Measurements from ENCODE around the gene B3GNT7. TPM values are rescaled to one million over a fixed set of nuclear protein-coding genes. Genes with fewer than 3 reads are reported as not detected.

Gene B3GNT7
- total RNA-seq, 1 donor from 2014 or later, result 1.8 TPM

GRCh38 chr2:231409776-231410175 lies 14.3 kb downstream of the B3GNT7 start:
- DNase-seq (ENCODE audit: low spot score), result peak; percentile 51
- Mint-ChIP-seq H3K4me1 (ENCODE audit: low read depth) (peaks cover 32% of the 10 kb centered on the region), H3K36me3 (ENCODE audit: low read depth) (peaks cover 1% of the 10 kb centered on the region), H3K4me3 (ENCODE audit: unreplicated experiment) (no peak overlapping the region), H3K9me3 (ENCODE audit: low read depth) (peaks cover 4% of the 10 kb centered on the region), H3K27me3 (ENCODE audit: low read depth) (no peaks in the 10 kb centered on the region), H3K27ac (ENCODE audit: unreplicated experiment) (no peak overlapping the region)
- no peak for TF ChIP-seq CTCF (IDR thresholded peaks at IDR 0.05)

- Mint-ChIP-seq H3K36me3 (ENCODE audit: low read depth) (peaks cover 1% of the 10 kb centered on the region), H3K27me3 (ENCODE audit: low read depth) (no peaks in the 10 kb centered on the region), H3K4me1 (ENCODE audit: low read depth) (peaks cover 37% of the 10 kb centered on the region), H3K9me3 (ENCODE audit: low read depth) (peaks cover 4% of the 10 kb centered on the region), H3K27ac (ENCODE audit: unreplicated experiment) (no peak overlapping the region), H3K4me3 (ENCODE audit: unreplicated experiment) (no peak overlapping the region)
- TF ChIP-seq CTCF (IDR thresholded peaks at IDR 0.05), result peak; percentile 69
- no peak for DNase-seq (ENCODE audit: low spot score)
Measured at GRCh38 chr2:231410293-231411004, 14.9 kb downstream of the B3GNT7 start.

GRCh38 chr2:231411237-231411636 lies 15.7 kb downstream of the B3GNT7 start:
- Mint-ChIP-seq H3K27me3 (ENCODE audit: low read depth) (no peaks in the 10 kb centered on the region), H3K27ac (ENCODE audit: unreplicated experiment) (no peak overlapping the region), H3K36me3 (ENCODE audit: low read depth) (peaks cover 1% of the 10 kb centered on the region), H3K4me1 (ENCODE audit: low read depth) (peaks cover 29% of the 10 kb centered on the region), H3K9me3 (ENCODE audit: low read depth) (peaks cover 4% of the 10 kb centered on the region), H3K4me3 (ENCODE audit: unreplicated experiment) (peak overlapping the region; percentile 63)
- no peak for DNase-seq (ENCODE audit: low spot score)
- no peak for TF ChIP-seq CTCF (IDR thresholded peaks at IDR 0.05)

GRCh38 chr2:231411831-231412617 lies 16.5 kb downstream of the B3GNT7 start:
- Mint-ChIP-seq H3K27ac (ENCODE audit: unreplicated experiment) (no peak overlapping the region), H3K27me3 (ENCODE audit: low read depth) (no peaks in the 10 kb centered on the region)
- TF ChIP-seq CTCF (IDR thresholded peaks at IDR 0.05), result peak; percentile 95

GRCh38 chr2:231412618-231412963 lies 17.1 kb downstream of the B3GNT7 start:
- Mint-ChIP-seq H3K36me3 (ENCODE audit: low read depth) (peaks cover 1% of the 10 kb centered on the region), H3K4me1 (ENCODE audit: low read depth) (peaks cover 20% of the 10 kb centered on the region), H3K9me3 (ENCODE audit: low read depth) (peaks cover 4% of the 10 kb centered on the region), H3K27ac (ENCODE audit: unreplicated experiment) (no peak overlapping the region), H3K4me3 (ENCODE audit: unreplicated experiment) (peak overlapping the region; percentile 63), H3K27me3 (ENCODE audit: low read depth) (no peaks in the 10 kb centered on the region)
- peak; percentile 36 for DNase-seq (ENCODE audit: low spot score)
- no peak for TF ChIP-seq CTCF (IDR thresholded peaks at IDR 0.05)

More at GRCh38 chr2:231411831-231412617, 16.5 kb downstream of the B3GNT7 start:
- DNase-seq (ENCODE audit: low spot score), result peak; percentile 88
- Mint-ChIP-seq H3K9me3 (ENCODE audit: low read depth) (peaks cover 4% of the 10 kb centered on the region), H3K36me3 (ENCODE audit: low read depth) (peaks cover 1% of the 10 kb centered on the region), H3K4me3 (ENCODE audit: unreplicated experiment) (peak overlapping the region; percentile 63), H3K4me1 (ENCODE audit: low read depth) (peaks cover 21% of the 10 kb centered on the region)
